SU-DHL-6 (cell line): ENCODE results near the gene MGMT.

Source experiments
- H2AFZ ChIP-seq: fragments of 200-600 bp; sonication (generic); 2 replicates; pipeline ENCODE4 v1.6.1; 2014; ENCODE audit warnings: low read depth, mild to moderate bottlenecking, moderate library complexity, mixed read lengths, antibody characterized with exemption, low read length; ENCODE audit not compliant: severe bottlenecking
- H3F3A ChIP-seq: fragments of 200-600 bp; shearing (Covaris generic); 2 replicates; pipeline ENCODE4 v1.6.0; 2016; ENCODE audit warnings: antibody characterized with exemption, mild to moderate bottlenecking; ENCODE audit not compliant: insufficient read depth
- H3K27ac ChIP-seq: fragments of 200-600 bp; sonication (generic); 2 replicates; pipeline ENCODE4 v1.5.1; 2016; ENCODE audit warnings: low read depth, mild to moderate bottlenecking, low read length, moderate library complexity, mixed read lengths
- H3K27me3 ChIP-seq: fragments of 200-600 bp; sonication (generic), shearing (Covaris generic); 2 replicates; pipeline ENCODE4 v1.6.0; 2014; ENCODE audit warnings: mild to moderate bottlenecking, low read length
- H3K36me3 ChIP-seq: fragments of 200-600 bp; sonication (generic); 2 replicates; pipeline ENCODE4 v1.6.1; 2014; ENCODE audit warnings: mild to moderate bottlenecking, low read length, mixed read lengths
- H3K4me2 ChIP-seq: fragments of 300-600, 200-600 bp; shearing (Covaris generic), sonication (generic); 2 replicates; pipeline ENCODE4 v1.6.0; 2014; ENCODE audit warnings: low read length, low read depth, mild to moderate bottlenecking; ENCODE audit not compliant: poor library complexity, severe bottlenecking
- H3K4me3 ChIP-seq: fragments of 200-600 bp; sonication (generic); 2 replicates; pipeline ENCODE4 v1.5.1; 2014; ENCODE audit warnings: antibody characterized with exemption, low read length, mild to moderate bottlenecking, mixed read lengths; ENCODE audit not compliant: insufficient read depth, poor library complexity, severe bottlenecking
- H3K79me2 ChIP-seq: fragments of 200-600 bp; sonication (generic); 2 replicates; pipeline ENCODE4 v1.6.1; 2014; ENCODE audit warnings: mild to moderate bottlenecking, low read length, moderate library complexity; ENCODE audit not compliant: insufficient read depth
- H3K9ac ChIP-seq: fragments of 200-600 bp; sonication (generic); 2 replicates; pipeline ENCODE4 v1.7.0; 2014; ENCODE audit warnings: mild to moderate bottlenecking, low read length
- H3K9me2 ChIP-seq: fragments of 200-600 bp; sonication (generic); replicated peaks from 2 replicates; pipeline ENCODE4 v1.6.1; 2014; ENCODE audit warnings: low read length; ENCODE audit not compliant: insufficient read depth
- H3K9me3 ChIP-seq: fragments of 200-600 bp; sonication (generic); 2 replicates; pipeline ENCODE4 v1.6.1; 2014; ENCODE audit warnings: low read length, mixed read lengths; ENCODE audit not compliant: insufficient read depth
- H4K20me1 ChIP-seq: fragments of 200-600 bp; sonication (generic); 2 replicates; pipeline ENCODE4 v1.6.1; 2014; ENCODE audit warnings: low read depth, mild to moderate bottlenecking, antibody characterized with exemption, low read length, moderate library complexity, mixed read lengths
- CTCF ChIP-seq: fragments of 200-600 bp; sonication (generic); IDR thresholded peaks from one replicate; pipeline ENCODE4 v1.5.1; 2017; ENCODE audit warnings: antibody characterized with exemption, mild to moderate bottlenecking, low read length, moderate library complexity; ENCODE audit not compliant: insufficient read depth, poor library complexity, severe bottlenecking
- EZH2phosphoT487 ChIP-seq: fragments of 200-600 bp; sonication (generic), shearing (Covaris generic); conservative IDR thresholded peaks from 2 replicates; pipeline ENCODE4 v1.6.1; 2018; ENCODE audit warnings: mild to moderate bottlenecking, antibody characterized with exemption, low read length, moderate library complexity, mixed read lengths

Gene MGMT

GRCh38 chr10:129784891-129785290, 317.9 kb downstream of the MGMT start:
- Histone ChIP-seq H3K27me3 (no peaks in the 10 kb centered on the region), H3K79me2 (no peaks in the 10 kb centered on the region), H2AFZ (no peak overlapping the region), H4K20me1 (no peaks in the 10 kb centered on the region), H3K27ac (no peak overlapping the region), H3K9ac (no peak overlapping the region), H3K36me3 (no peaks in the 10 kb centered on the region), H3K9me2 (no peaks in the 10 kb centered on the region), H3K9me3 (no peaks in the 10 kb centered on the region), H3K4me2 (no peak overlapping the region), H3F3A (no peaks in the 10 kb centered on the region), H3K4me3 (no peak overlapping the region)
- TF ChIP-seq CTCF = no peak
- no peak for TF ChIP-seq EZH2phosphoT487

GRCh38 chr10:129785536-129785981, 318.5 kb downstream of the MGMT start:
- no peak overlapping the region for H3K9ac ChIP-seq
- no peak overlapping the region for H3K4me3 ChIP-seq
- no peaks in the 10 kb centered on the region for H3K79me2 ChIP-seq
- no peak overlapping the region for H2AFZ ChIP-seq
- H3F3A ChIP-seq = no peaks in the 10 kb centered on the region
- H3K27me3 ChIP-seq = no peaks in the 10 kb centered on the region
- H4K20me1 ChIP-seq = no peaks in the 10 kb centered on the region
- H3K27ac ChIP-seq = no peak overlapping the region
- H3K9me3 ChIP-seq = no peaks in the 10 kb centered on the region
- no peaks in the 10 kb centered on the region for H3K36me3 ChIP-seq
- H3K4me2 ChIP-seq = no peak overlapping the region
- TF ChIP-seq CTCF (no peak), EZH2phosphoT487 (no peak)
- no peaks in the 10 kb centered on the region for H3K9me2 ChIP-seq

GRCh38 chr10:129786216-129786615, 319.2 kb downstream of the MGMT start:
- H3F3A ChIP-seq = no peaks in the 10 kb centered on the region
- no peaks in the 10 kb centered on the region for H3K9me2 ChIP-seq
- no peaks in the 10 kb centered on the region for H3K79me2 ChIP-seq
- TF ChIP-seq CTCF = no peak
- TF ChIP-seq EZH2phosphoT487 = no peak
- no peak overlapping the region for H2AFZ ChIP-seq
- no peak overlapping the region for H3K27ac ChIP-seq
- H3K4me3 ChIP-seq = no peak overlapping the region
- H3K4me2 ChIP-seq = no peak overlapping the region
- H3K9ac ChIP-seq = no peak overlapping the region
- H3K36me3 ChIP-seq = no peaks in the 10 kb centered on the region
- H4K20me1 ChIP-seq = no peaks in the 10 kb centered on the region
- no peaks in the 10 kb centered on the region for H3K27me3 ChIP-seq
- H3K9me3 ChIP-seq = no peaks in the 10 kb centered on the region

- no peak overlapping the region for H3K9ac ChIP-seq
- H3K4me2 ChIP-seq = no peak overlapping the region
- no peaks in the 10 kb centered on the region for H3K9me2 ChIP-seq
- no peak overlapping the region for H3K4me3 ChIP-seq
- no peak overlapping the region for H3K27ac ChIP-seq
- H3K27me3 ChIP-seq = no peaks in the 10 kb centered on the region
- TF ChIP-seq EZH2phosphoT487 (no peak), CTCF (no peak)
- H3F3A ChIP-seq = no peaks in the 10 kb centered on the region
- no peaks in the 10 kb centered on the region for H3K79me2 ChIP-seq
- no peaks in the 10 kb centered on the region for H3K36me3 ChIP-seq
- no peaks in the 10 kb centered on the region for H4K20me1 ChIP-seq
- H3K9me3 ChIP-seq = no peaks in the 10 kb centered on the region
- no peak overlapping the region for H2AFZ ChIP-seq
Observed at GRCh38 chr10:129787557-129787956, 320.5 kb downstream of the MGMT start.
